ENCODE results near the gene SMIM28.

The SMIM28 gene

GRCh38 chr6:138403801-138404665 is 26.3 kb downstream of the SMIM28 start, which contains the start of gene HEBP2:
Gene HEBP2, plus strand, starts transcription at chr6:138404223. Its CDS starts 273 bp downstream, at chr6:138404496.
- TF ChIP-seq, protein P1, sequence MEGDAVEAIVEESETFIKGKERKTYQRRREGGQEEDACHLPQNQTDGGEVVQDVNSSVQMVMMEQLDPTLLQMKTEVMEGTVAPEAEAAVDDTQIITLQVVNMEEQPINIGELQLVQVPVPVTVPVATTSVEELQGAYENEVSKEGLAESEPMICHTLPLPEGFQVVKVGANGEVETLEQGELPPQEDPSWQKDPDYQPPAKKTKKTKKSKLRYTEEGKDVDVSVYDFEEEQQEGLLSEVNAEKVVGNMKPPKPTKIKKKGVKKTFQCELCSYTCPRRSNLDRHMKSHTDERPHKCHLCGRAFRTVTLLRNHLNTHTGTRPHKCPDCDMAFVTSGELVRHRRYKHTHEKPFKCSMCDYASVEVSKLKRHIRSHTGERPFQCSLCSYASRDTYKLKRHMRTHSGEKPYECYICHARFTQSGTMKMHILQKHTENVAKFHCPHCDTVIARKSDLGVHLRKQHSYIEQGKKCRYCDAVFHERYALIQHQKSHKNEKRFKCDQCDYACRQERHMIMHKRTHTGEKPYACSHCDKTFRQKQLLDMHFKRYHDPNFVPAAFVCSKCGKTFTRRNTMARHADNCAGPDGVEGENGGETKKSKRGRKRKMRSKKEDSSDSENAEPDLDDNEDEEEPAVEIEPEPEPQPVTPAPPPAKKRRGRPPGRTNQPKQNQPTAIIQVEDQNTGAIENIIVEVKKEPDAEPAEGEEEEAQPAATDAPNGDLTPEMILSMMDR (conservative IDR thresholded peaks at IDR 0.05; ENCODE audit: low read depth, low read length) = peak; percentile 48
- DNase-seq (ENCODE audit: low read depth) = peak; percentile 50
- H3K4me3 ChIP-seq (ENCODE audit: low read length) = peak within 1 kb of the TSS; percentile 83

GRCh38 chr6:138404666-138405337 is 27.1 kb downstream of the SMIM28 start:
- H3K4me3 ChIP-seq (ENCODE audit: low read length) = peak overlapping the region; percentile 83
- TF ChIP-seq, protein P1 (conservative IDR thresholded peaks at IDR 0.05; ENCODE audit: low read depth, low read length) = no peak
- no peak for DNase-seq (ENCODE audit: low read depth)

DNA sequence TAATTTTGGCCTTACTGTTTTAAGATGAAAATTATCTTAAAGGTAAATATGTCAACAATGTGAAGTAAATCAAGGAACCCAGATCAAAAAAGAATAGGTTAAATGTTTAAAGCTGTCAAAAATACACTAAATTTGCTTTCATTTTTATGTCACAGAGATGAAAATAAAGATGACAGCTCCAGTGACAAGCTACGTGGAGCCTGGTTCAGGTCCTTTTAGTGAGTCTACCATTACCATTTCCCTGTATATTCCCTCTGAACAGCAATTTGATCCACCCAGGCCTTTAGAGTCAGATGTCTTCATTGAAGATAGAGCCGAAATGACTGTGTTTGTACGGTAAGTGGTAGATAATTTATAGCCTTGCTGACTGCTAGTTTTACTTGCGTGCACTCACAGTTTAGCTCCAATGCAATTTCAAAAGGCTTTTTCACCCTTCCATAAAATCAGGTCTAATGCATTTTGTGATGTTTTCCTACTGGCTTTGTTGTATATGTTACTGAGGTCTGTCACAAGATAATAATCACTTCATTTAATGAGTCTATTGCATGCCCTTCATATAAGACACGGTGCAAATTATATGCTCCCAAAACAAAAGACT is 28.2 kb downstream of the SMIM28 start:
- TF ChIP-seq, protein P1 (conservative IDR thresholded peaks at IDR 0.05; ENCODE audit: low read depth, low read length) = no peak
- H3K4me3 ChIP-seq (ENCODE audit: low read length) = no peak overlapping the region
- no peak for DNase-seq (ENCODE audit: low read depth)

DNA sequence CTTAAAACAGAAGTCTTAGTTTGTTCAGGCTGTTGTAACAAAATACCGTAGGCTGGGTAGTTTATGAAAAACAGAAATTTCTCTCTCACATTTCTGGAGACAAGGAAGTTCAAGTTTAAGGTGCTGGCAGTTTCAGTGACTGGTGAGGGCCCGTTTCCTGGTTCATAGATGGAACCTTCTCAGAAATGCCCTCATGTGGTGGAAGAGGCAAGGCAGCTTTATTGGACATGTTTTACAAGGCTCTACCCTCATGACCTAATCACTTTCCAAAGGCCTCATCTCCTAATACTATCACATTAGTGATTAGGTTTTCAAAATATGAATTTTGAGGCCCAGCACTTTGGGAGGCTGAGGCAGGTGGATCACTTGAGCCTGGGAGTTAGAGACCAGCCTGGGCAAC is 28.7 kb downstream of the SMIM28 start:
- no peak for DNase-seq (ENCODE audit: low read depth)
- H3K4me3 ChIP-seq (ENCODE audit: low read length) = no peak overlapping the region
- TF ChIP-seq, protein P1 (conservative IDR thresholded peaks at IDR 0.05; ENCODE audit: low read depth, low read length) = no peak

GRCh38 chr6:138410048-138410735 is 32.5 kb downstream of the SMIM28 start:
- TF ChIP-seq, protein P1 (conservative IDR thresholded peaks at IDR 0.05; ENCODE audit: low read depth, low read length) = no peak
- no peak for DNase-seq (ENCODE audit: low read depth)
- H3K4me3 ChIP-seq (ENCODE audit: low read length) = no peak overlapping the region

GRCh38 chr6:138410972-138411880 is 33.5 kb downstream of the SMIM28 start:
- TF ChIP-seq, protein P1 (conservative IDR thresholded peaks at IDR 0.05; ENCODE audit: low read depth, low read length) = no peak
- no peak overlapping the region for H3K4me3 ChIP-seq (ENCODE audit: low read length)
- DNase-seq (ENCODE audit: low read depth) = no peak
